Heart left ventricle (tissue), 13 donors: ENCODE results near the gene CDC42EP5.

Experiments used
- CTCF ChIP-seq, 12 donors: fragments of 200-600 bp; sonication (generic) in 4 of 12; IDR thresholded peaks; one replicate each; pipeline versions ENCODE4 v1.5.0 to v1.8.0; 2018 to 2022; ENCODE audit warnings: antibody characterized with exemption in 12 of 12, mild to moderate bottlenecking in 5 of 12
- POLR2A ChIP-seq, 2 donors: fragments of 450-650 bp; IDR thresholded peaks; one replicate each; pipeline ENCODE4 v1.6.1; 2017; ENCODE audit warnings: antibody characterized with exemption in 2 of 2, mild to moderate bottlenecking in 2 of 2, moderate library complexity in 2 of 2
- donor health status: ischemic (EF 13 %, LVEDD 7.1; RV severe dilation, severe dysfunction).
- donor health status: DM: no; HTN: yes; CAD: no.
- donor health status: DM: no; HTN: no; CAD: no.
- donor health status: ischemic (EF 25% LVEDD 6.9; RV normal size, moderate dysfunction).
- donor health status: ischemic (EF 25% LVEDD 5.7; RV mildly dilated, moderate dysfunction).
- donor health status: ischemic (EF 35%, LVEDD 5.7; RV mildly dilated, moderate dysfunction).
- donor health status: nonischemic (EF 11% LVEDD 7.7; RV severe dilation, severe dysfunction).
- donor health status: DM: yes; HTN: yes; CAD: no.
- donor health status: PGD.
- donor health status: ischemic (EF 29% LVEDD 5.4; RV normal size, mild dysfunction).
- donor health status: nonischemic (EF 23%, LVEDD 6.1; RV moderate dilation, normal function).

GRCh38 chr19:54473892-54474372 lies 836 bp upstream of the CDC42EP5 start:
- no peak for TF ChIP-seq CTCF (IDR thresholded peaks at IDR 0.05)
- TF ChIP-seq POLR2A (IDR thresholded peaks at IDR 0.05): no peak
